Ishikawa (cell line): ENCODE data around the gene MACROD2.

Experiments
- CEBPB ChIP-seq: IDR thresholded peaks from 2 replicates; pipeline ENCODE4 v1.6.1; 2012
- CREB1 ChIP-seq: IDR thresholded peaks from 2 replicates; pipeline ENCODE4 v1.6.1; 2012; ENCODE audit warnings: low read depth
- EGR1 ChIP-seq: IDR thresholded peaks from 2 replicates; pipeline ENCODE4 v1.6.1; 2012
- EP300 ChIP-seq: IDR thresholded peaks from 2 replicates; pipeline ENCODE4 v1.6.1; 2012; ENCODE audit warnings: borderline replicate concordance
- FOXM1 ChIP-seq: IDR thresholded peaks from 2 replicates; pipeline ENCODE4 v1.6.1; 2012; ENCODE audit warnings: low read depth, borderline replicate concordance
- MAX ChIP-seq: IDR thresholded peaks from 2 replicates; pipeline ENCODE4 v1.6.1; 2012
- NFIC ChIP-seq: IDR thresholded peaks from 2 replicates; pipeline ENCODE4 v1.6.1; 2012
- RAD21 ChIP-seq: IDR thresholded peaks from 2 replicates; pipeline ENCODE4 v1.6.1; 2012; ENCODE audit warnings: low read depth
- REST ChIP-seq: IDR thresholded peaks from 2 replicates; pipeline ENCODE4 v1.6.1; 2012; ENCODE audit warnings: low read depth, mild to moderate bottlenecking
- TAF1 ChIP-seq: IDR thresholded peaks from 2 replicates; pipeline ENCODE4 v1.6.1; 2012; ENCODE audit warnings: low read depth, mild to moderate bottlenecking
- TCF12 ChIP-seq: IDR thresholded peaks from 2 replicates; pipeline ENCODE4 v1.6.1; 2012; ENCODE audit warnings: low read depth
- TEAD4 ChIP-seq: IDR thresholded peaks from 2 replicates; pipeline ENCODE4 v1.6.1; 2012
- USF1 ChIP-seq: IDR thresholded peaks from 2 replicates; pipeline ENCODE4 v1.6.1; 2012
- YY1 ChIP-seq: IDR thresholded peaks from 2 replicates; pipeline ENCODE4 v1.6.1; 2012; ENCODE audit warnings: low read depth
- ZBTB7A ChIP-seq: IDR thresholded peaks from 2 replicates; pipeline ENCODE4 v1.6.1; 2012; ENCODE audit warnings: low read depth

The MACROD2 gene

GRCh38 chr20:15253431-15253830 is 1258.1 kb downstream of the MACROD2 start:
- TF ChIP-seq MAX (no peak), ZBTB7A (no peak), FOXM1 (no peak), USF1 (no peak), TAF1 (no peak), CEBPB (no peak), TCF12 (no peak), TEAD4 (no peak), YY1 (no peak), CREB1 (no peak), RAD21 (no peak), EP300 (no peak), NFIC (no peak), REST (no peak), EGR1 (no peak)

- TF ChIP-seq NFIC (no peak), USF1 (no peak), TCF12 (no peak), RAD21 (no peak), EGR1 (no peak), TEAD4 (no peak), EP300 (no peak)
Observed at GRCh38 chr20:15256676-15257568, 1261.6 kb downstream of the MACROD2 start.

- TF ChIP-seq RAD21 (no peak), CREB1 (no peak), USF1 (no peak), TEAD4 (no peak), TCF12 (no peak), NFIC (no peak), EGR1 (no peak), EP300 (no peak), TAF1 (no peak), YY1 (no peak), MAX (no peak), ZBTB7A (no peak), REST (no peak), CEBPB (no peak), FOXM1 (no peak)
Observed at GRCh38 chr20:15257569-15257870, 1262.2 kb downstream of the MACROD2 start.

- TF ChIP-seq NFIC (no peak), TAF1 (no peak), USF1 (no peak), TEAD4 (no peak), CEBPB (no peak), TCF12 (no peak), YY1 (no peak), MAX (no peak), EP300 (no peak), RAD21 (no peak)
Observed at GRCh38 chr20:15265581-15266309, 1270.4 kb downstream of the MACROD2 start.
